HEK293 (cell line): ENCODE measurements around the gene DNM1.

ENCODE experiments used
- CTCF ChIA-PET: fragments of 350-600 bp; formaldehyde crosslinking; extraction: SDS; loops from one replicate; lab custom pipeline; 2021; ENCODE audit warnings: antibody characterized with exemption; lab: Yijun Ruan, JAX
- POLR2A ChIA-PET: fragments of 300-600 bp; formaldehyde crosslinking; extraction: SDS; loops from one replicate; lab custom pipeline; 2020; ENCODE audit warnings: antibody characterized with exemption, inconsistent platforms; lab: Yijun Ruan, JAX
- H3K27ac ChIP-seq: fragments of 200-500 bp; sonication (Bioruptor generic); 2 replicates; pipeline ENCODE4 v1.5.1; 2014; ENCODE audit warnings: low read depth, low read length, control low read depth, inconsistent platforms; ENCODE audit errors: extremely low read depth
- H3K36me3 ChIP-seq, 2 experiments: fragments of 200-500 bp in 1 of 2; sonication (Bioruptor generic) in 1 of 2; 1 replicate in 1 of 2; 2 replicates in 1 of 2; pipeline ENCODE4 v1.5.1; 2014 to 2017; ENCODE audit warnings: inconsistent platforms in 2 of 2, low read length in 2 of 2; ENCODE audit not compliant: control insufficient read depth in 2 of 2, insufficient read depth in 1 of 2
- H3K4me1 ChIP-seq: fragments of 200-500 bp; sonication (Bioruptor generic); 2 replicates; pipeline ENCODE4 v1.5.1; 2014; ENCODE audit warnings: mild to moderate bottlenecking, low read length, inconsistent platforms; ENCODE audit not compliant: control insufficient read depth, insufficient read depth
- H3K4me3 ChIP-seq: 2 replicates; pipeline ENCODE4 v1.5.1; 2011; ENCODE audit warnings: low read depth, mild to moderate bottlenecking, control low read depth, low read length, moderate library complexity
- H3K9me3 ChIP-seq: fragments of 200-500 bp; sonication (Bioruptor generic); 2 replicates; pipeline ENCODE4 v1.5.1; 2014; ENCODE audit warnings: low read depth, low read length, inconsistent platforms; ENCODE audit not compliant: control insufficient read depth, insufficient read depth
- BCL11B ChIP-seq: fragments of 450-650 bp; formaldehyde crosslinking; IDR thresholded peaks from 2 replicates; pipeline ENCODE4 v1.5.1; 2016; ENCODE audit warnings: low read depth, missing biosample characterization, missing genetic modification characterization
- MEIS1 ChIP-seq: sonication (generic); formaldehyde crosslinking; IDR thresholded peaks from 2 replicates; pipeline ENCODE4 v1.8.1; 2022; ENCODE audit warnings: missing genetic modification reagents, mild to moderate bottlenecking, borderline replicate concordance
- PATZ1 ChIP-seq: fragments of 450-650 bp; formaldehyde crosslinking; IDR thresholded peaks from 2 replicates; pipeline ENCODE4 v1.5.1; 2016; ENCODE audit warnings: missing biosample characterization, missing genetic modification characterization
- REPIN1 ChIP-seq: fragments of 450-650 bp; formaldehyde crosslinking; IDR thresholded peaks from 2 replicates; pipeline ENCODE4 v1.5.1; 2017; ENCODE audit warnings: missing biosample characterization, missing genetic modification characterization, low read depth
- ZBTB21 ChIP-seq: fragments of 450-650 bp; formaldehyde crosslinking; IDR thresholded peaks from 2 replicates; pipeline ENCODE4 v1.5.1; 2017; ENCODE audit warnings: missing biosample characterization, missing genetic modification characterization
- ZFHX2 ChIP-seq: fragments of 450-650 bp; formaldehyde crosslinking; conservative IDR thresholded peaks from 2 replicates; pipeline ENCODE4 v1.5.1; 2016; ENCODE audit warnings: missing biosample characterization, missing genetic modification characterization
- ZIC2 ChIP-seq: fragments of 450-650 bp; formaldehyde crosslinking; IDR thresholded peaks from 2 replicates; pipeline ENCODE4 v1.5.1; 2016; ENCODE audit warnings: missing biosample characterization, missing genetic modification characterization
- ZNF16 ChIP-seq: fragments of 450-650 bp; formaldehyde crosslinking; IDR thresholded peaks from 2 replicates; pipeline ENCODE4 v1.5.1; 2016; ENCODE audit warnings: low read depth, missing biosample characterization, missing genetic modification characterization
- ZNF174 ChIP-seq: fragments of 450-650 bp; formaldehyde crosslinking; IDR thresholded peaks from 2 replicates; pipeline ENCODE4 v1.5.0; 2017; ENCODE audit warnings: missing biosample characterization, mild to moderate bottlenecking, missing genetic modification characterization
- ZNF23 ChIP-seq: fragments of 450-650 bp; formaldehyde crosslinking; IDR thresholded peaks from 2 replicates; pipeline ENCODE4 v1.5.1; 2016; ENCODE audit warnings: missing biosample characterization, missing genetic modification characterization, borderline replicate concordance
- ZNF350 ChIP-seq: fragments of 450-650 bp; formaldehyde crosslinking; IDR thresholded peaks from 2 replicates; pipeline ENCODE4 v1.5.0; 2017; ENCODE audit warnings: missing biosample characterization, mild to moderate bottlenecking, missing genetic modification characterization
- ZNF362 ChIP-seq: fragments of 450-650 bp; formaldehyde crosslinking; IDR thresholded peaks from 2 replicates; pipeline ENCODE4 v1.5.1; 2016; ENCODE audit warnings: missing biosample characterization, missing genetic modification characterization
- ZNF366 ChIP-seq: fragments of 450-650 bp; formaldehyde crosslinking; conservative IDR thresholded peaks from 2 replicates; pipeline ENCODE4 v1.5.1; 2016; ENCODE audit warnings: missing biosample characterization, missing genetic modification characterization
- ZNF423 ChIP-seq: fragments of 450-650 bp; formaldehyde crosslinking; IDR thresholded peaks from 2 replicates; pipeline ENCODE4 v1.5.1; 2016; ENCODE audit warnings: missing biosample characterization, missing genetic modification characterization
- ZNF426 ChIP-seq: fragments of 450-650 bp; formaldehyde crosslinking; IDR thresholded peaks from 2 replicates; pipeline ENCODE4 v1.5.1; 2017; ENCODE audit warnings: missing biosample characterization, missing genetic modification characterization, mild to moderate bottlenecking, inconsistent platforms, moderate library complexity
- ZNF580 ChIP-seq: fragments of 450-650 bp; formaldehyde crosslinking; IDR thresholded peaks from 2 replicates; pipeline ENCODE4 v1.5.1; 2016; ENCODE audit warnings: missing biosample characterization, missing genetic modification characterization
- ZNF626 ChIP-seq: fragments of 450-650 bp; sonication (Bioruptor Pico); formaldehyde crosslinking; IDR thresholded peaks from 2 replicates; pipeline ENCODE4 v1.5.1; 2018; ENCODE audit warnings: missing biosample characterization, missing genetic modification characterization, inconsistent platforms
- ZNF645 ChIP-seq: fragments of 450-650 bp; formaldehyde crosslinking; IDR thresholded peaks from 2 replicates; pipeline ENCODE4; 2016; ENCODE audit warnings: missing biosample characterization, missing genetic modification characterization
- ZNF658 ChIP-seq: fragments of 450-650 bp; formaldehyde crosslinking; IDR thresholded peaks from 2 replicates; pipeline ENCODE4; 2016; ENCODE audit warnings: missing biosample characterization, missing genetic modification characterization
- ZNF692 ChIP-seq: fragments of 450-650 bp; formaldehyde crosslinking; IDR thresholded peaks from 2 replicates; pipeline ENCODE4 v1.5.1; 2016; ENCODE audit warnings: missing biosample characterization, missing genetic modification characterization
- ZNF768 ChIP-seq: fragments of 450-650 bp; formaldehyde crosslinking; IDR thresholded peaks from 2 replicates; pipeline ENCODE4 v1.5.1; 2018; ENCODE audit warnings: missing biosample characterization, mild to moderate bottlenecking, missing genetic modification characterization
- ZNF830 ChIP-seq: fragments of 450-650 bp; IDR thresholded peaks from 2 replicates; pipeline ENCODE4 v1.5.0; 2018; ENCODE audit warnings: missing biosample characterization, missing genetic modification characterization, low read depth, mild to moderate bottlenecking, moderate library complexity

The DNM1 gene

GRCh38 chr9:128201441-128202369 lies 1.5 kb upstream of the DNM1 start:
- ChIA-PET POLR2A (interaction anchor here (0.6 kb wide), 1 partner anchor 43 kb away, joined by 7 read pairs; no protein-coding TSS in a partner anchor), CTCF (interaction anchor here (0.6 to 0.9 kb wide), 6 partner anchors 11 to 372 kb away, joined by 3 to 5 read pairs (median 3); partner anchors contain the start of gene CIZ1)
- no peak overlapping the region for H3K27ac ChIP-seq
- TF ChIP-seq ZIC2 (tag by site-specific recombination) = peak; percentile 66
- TF ChIP-seq ZNF580 (tag by site-specific recombination) = no peak
- no peak overlapping the region for H3K4me3 ChIP-seq
- no peaks in the 10 kb centered on the region for H3K4me1 ChIP-seq
- H3K36me3 ChIP-seq = no peaks in the 10 kb centered on the region
- no peaks in the 10 kb centered on the region for H3K9me3 ChIP-seq

- TF ChIP-seq ZNF366 (no peak), BCL11B (0 out of 2 replicates have a peak, but pooled peaks have one; percentile 31)
- TF ChIP-seq, all 188 proteins: peak for 1
- no peak overlapping the region for H3K27ac ChIP-seq
- H3K9me3 ChIP-seq = no peaks in the 10 kb centered on the region
- CTCF ChIA-PET = interaction anchor here (0.6 to 0.9 kb wide), 6 partner anchors 12 to 372 kb away, joined by 3 to 5 read pairs (median 3); partner anchors contain the start of gene CIZ1
- no peaks in the 10 kb centered on the region for H3K4me1 ChIP-seq
- no peaks in the 10 kb centered on the region for H3K36me3 ChIP-seq
- POLR2A ChIA-PET = interaction anchor here (0.6 kb wide), 1 partner anchor 44 kb away, joined by 7 read pairs; no protein-coding TSS in a partner anchor
- no peak overlapping the region for H3K4me3 ChIP-seq
Measured at GRCh38 chr9:128202648-128203023, 543 bp upstream of the DNM1 start.

- CTCF ChIA-PET = interaction anchor here (0.6 to 1.1 kb wide), 12 partner anchors 8 to 1010 kb away, joined by 3 to 11 read pairs (median 4); no protein-coding TSS in a partner anchor
- Histone ChIP-seq H3K4me3 (peak overlapping the region; percentile 68), H3K27ac (peak overlapping the region; percentile 7; the same call in 1 of the 2 replicates), H3K9me3 (no peaks in the 10 kb centered on the region), H3K36me3 (no peaks in the 10 kb centered on the region), H3K4me1 (no peaks in the 10 kb centered on the region)
- POLR2A ChIA-PET = interaction anchor here (1.3 kb wide), 1 partner anchor 14 kb away, joined by 3 read pairs; no protein-coding TSS in a partner anchor
- TF ChIP-seq ZFHX2 = peak; percentile 60
- TF ChIP-seq ZNF626 (tag by site-specific recombination) = no peak
- no peak for TF ChIP-seq ZNF423
- TF ChIP-seq ZNF16 (tag by site-specific recombination) = no peak
- no peak for TF ChIP-seq ZNF768
- TF ChIP-seq ZNF23 = no peak
- no peak for TF ChIP-seq ZNF174 (tag by site-specific recombination)
- TF ChIP-seq ZNF350 (tag by site-specific recombination) = no peak
- no peak for TF ChIP-seq ZNF658 (tag by site-specific recombination)
- peak; percentile 94 for TF ChIP-seq PATZ1 (tag by site-specific recombination)
- no peak for TF ChIP-seq ZNF362 (tag by site-specific recombination)
- no peak for TF ChIP-seq ZNF830 (tag by site-specific recombination)
- no peak for TF ChIP-seq ZNF645
- peak; percentile 22; the same call in 1 of the 2 replicates for TF ChIP-seq ZNF692 (tag by site-specific recombination)
- no peak for TF ChIP-seq ZNF426 (tag by site-specific recombination)
- TF ChIP-seq ZBTB21 (tag by site-specific recombination) = no peak
- no peak for TF ChIP-seq REPIN1 (tag by site-specific recombination)
- no peak for TF ChIP-seq MEIS1 (CRISPR knock-in tag)
Measured at GRCh38 chr9:128203707-128204551, 750 bp downstream of the DNM1 start.
